Right renal cortex interstitium (tissue), 3 donors: Measurements from ENCODE around the gene VSIR. TPM values are rescaled to one million over a fixed set of nuclear protein-coding genes. Genes with fewer than 3 reads are reported as not detected.

Experiments
- DNase-seq, 3 donors: peaks; one replicate each; pipeline ENCODE4 v3.0.0-alpha.2; 2013; ENCODE audit warnings: low read depth in 3 of 3, low spot score in 2 of 3
- polyA plus RNA-seq, 3 donors: library from polyadenylated mRNA; unstranded; fragments of 120-200 nt; gene quantifications; one replicate each; pipeline ENCODE4 v1.2.1, GENCODE V29; 2013; ENCODE audit not compliant: insufficient read length in 3 of 3

VSIR gene
- polyA plus RNA-seq, 3 donors = 6.7 to 9.7 (median 7.8) TPM

- DNase-seq = no peak
Observed at GRCh38 chr10:71766717-71767419, 6.5 kb downstream of the VSIR start.

- no peak for DNase-seq
Observed at GRCh38 chr10:71765906-71766716, 7.2 kb downstream of the VSIR start.

DNA sequence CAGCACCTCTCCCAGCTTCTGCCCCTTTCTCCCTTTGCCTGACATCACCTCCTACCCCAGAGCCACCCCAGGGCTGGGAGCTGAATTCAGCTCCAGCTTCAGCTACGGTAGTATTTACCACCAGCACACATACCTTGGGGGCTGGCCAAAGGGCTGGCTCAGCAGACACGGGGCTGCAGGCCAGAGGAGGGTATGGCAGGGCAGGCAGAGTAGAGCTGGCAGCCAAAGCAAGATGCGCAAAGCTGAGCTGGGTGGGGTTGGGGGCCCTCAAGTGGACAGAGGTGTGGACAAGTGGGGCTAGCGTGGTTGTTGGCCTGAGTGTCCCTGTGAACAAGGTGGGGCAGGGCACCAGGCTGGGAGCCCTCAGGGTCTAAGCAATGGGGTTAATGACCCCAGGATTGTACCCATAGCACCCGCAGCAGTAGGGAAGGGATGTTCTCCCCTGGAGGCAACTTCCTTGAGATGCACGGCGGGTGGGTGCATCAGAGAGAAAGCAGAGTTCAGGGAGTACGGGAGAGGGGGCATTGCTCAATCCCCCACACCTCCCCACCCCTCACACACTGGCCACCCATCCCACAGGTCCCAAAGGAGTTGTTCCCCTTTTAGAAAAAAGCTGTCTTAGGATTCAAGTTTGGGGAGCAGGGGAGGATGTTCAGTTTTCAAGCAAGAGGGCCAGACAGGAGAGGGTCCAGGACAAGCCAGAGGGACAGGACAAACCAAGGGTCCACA lies 8.0 kb downstream of the VSIR start:
- DNase-seq = no peak

DNA sequence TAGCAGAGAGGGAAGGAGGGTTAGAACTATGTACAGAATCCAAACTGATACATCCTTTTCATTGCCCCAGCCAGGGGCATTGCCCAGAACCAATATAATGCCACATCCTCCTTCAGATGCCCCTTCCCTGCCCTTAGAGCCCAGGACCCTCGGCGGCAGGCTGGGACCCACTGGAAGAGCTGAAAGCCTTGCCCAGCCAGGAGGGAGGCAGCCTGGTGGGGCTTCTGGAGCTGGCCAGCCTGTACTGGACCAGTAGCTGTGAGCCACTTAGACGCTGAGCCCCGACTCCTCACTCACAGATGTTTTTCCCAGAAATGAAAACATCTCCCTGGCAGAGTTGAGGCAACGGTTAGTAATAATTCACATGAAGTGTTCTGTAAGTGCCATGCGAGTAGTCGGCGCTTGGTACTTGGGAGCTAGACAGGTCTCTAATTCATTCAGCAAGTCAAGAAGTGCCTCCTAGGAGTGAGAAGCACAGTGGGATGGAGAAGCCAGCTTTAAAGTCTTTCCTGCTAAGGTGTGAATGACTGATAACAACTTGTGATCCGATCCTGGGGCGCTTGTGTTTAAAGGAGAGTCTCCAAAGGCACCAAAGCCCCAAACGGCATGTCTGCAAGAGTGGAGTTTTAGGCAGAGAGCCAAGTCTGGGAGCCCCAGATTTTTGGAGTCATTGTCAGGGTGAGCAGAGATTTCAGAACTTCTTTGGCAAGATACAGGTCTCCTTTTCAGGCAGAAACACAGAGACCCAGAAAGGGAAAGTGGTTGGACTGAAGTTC lies 9.8 kb downstream of the VSIR start:
- no peak for DNase-seq

GRCh38 chr10:71762324-71762723 lies 11.0 kb downstream of the VSIR start:
- no peak for DNase-seq

DNA sequence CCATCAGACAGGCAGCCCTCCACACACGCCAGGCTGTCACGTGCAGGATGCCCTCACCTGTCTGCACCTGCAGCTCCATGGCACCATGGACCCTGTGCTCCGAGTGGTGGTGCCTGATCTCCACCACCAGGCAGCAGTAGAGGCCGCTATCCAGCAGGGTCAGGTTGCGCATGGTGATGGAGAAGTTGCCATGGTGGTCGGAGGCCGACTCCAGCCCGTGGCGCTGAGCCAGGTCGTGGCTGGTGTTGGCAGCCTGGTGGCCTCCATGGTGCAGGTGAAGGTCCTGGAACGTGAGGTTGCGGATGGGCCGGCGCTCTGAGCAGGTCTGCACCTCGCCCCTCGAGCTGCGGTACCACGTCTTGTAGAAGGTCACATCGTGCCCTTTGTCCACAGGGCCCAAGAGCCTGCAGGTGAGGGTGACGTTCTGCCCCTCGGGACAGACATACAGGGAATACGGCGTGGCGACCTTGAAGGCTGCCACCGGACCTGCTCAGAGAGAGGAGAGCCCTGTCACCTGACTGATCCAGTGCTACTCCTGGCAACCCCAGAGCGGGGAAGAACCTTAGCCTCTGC lies 11.7 kb downstream of the VSIR start:
- no peak for DNase-seq

- DNase-seq = no peak
Observed at GRCh38 chr10:71761105-71761511, 12.2 kb downstream of the VSIR start.

GRCh38 chr10:71757399-71757922 lies 15.9 kb downstream of the VSIR start:
- DNase-seq = no peak

- peak in 1 of 3 donors; percentile 43 for DNase-seq
Observed at GRCh38 chr10:71756311-71757191, 16.8 kb downstream of the VSIR start.

DNA sequence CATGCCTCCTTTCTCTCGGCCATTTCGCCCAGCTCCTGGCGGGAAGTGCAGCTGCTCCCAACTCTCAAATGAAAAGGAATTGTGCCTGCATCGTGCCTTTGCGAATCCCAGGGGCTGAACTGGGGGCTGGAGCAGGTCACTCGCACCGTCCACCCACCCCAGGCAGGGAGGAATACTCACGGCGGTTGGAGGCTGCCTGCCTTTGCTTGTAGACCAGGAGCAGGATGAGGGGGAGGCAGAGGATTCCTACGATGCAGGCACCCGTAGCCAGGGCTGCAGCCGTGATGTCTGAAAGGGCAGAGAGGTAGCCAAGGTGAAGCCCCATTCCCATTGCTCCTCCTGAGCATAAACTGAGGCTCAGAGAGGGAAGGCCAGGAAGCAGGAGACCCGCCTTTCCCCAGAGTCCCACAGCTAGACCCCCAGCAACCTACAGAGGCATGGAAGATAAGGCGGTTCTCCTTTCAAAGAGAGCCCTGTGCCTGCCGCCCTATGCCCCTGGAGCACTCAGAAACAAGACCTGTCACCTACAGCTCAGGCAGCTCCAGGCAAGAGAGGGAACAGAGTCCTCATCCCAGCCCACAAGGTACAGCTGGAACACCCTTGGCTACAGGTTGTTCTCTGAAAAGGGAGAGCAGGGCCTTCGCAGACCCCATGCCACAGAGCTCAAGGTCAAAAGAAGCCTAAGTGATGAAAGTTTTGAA lies 18.0 kb downstream of the VSIR start:
- DNase-seq = no peak

DNA sequence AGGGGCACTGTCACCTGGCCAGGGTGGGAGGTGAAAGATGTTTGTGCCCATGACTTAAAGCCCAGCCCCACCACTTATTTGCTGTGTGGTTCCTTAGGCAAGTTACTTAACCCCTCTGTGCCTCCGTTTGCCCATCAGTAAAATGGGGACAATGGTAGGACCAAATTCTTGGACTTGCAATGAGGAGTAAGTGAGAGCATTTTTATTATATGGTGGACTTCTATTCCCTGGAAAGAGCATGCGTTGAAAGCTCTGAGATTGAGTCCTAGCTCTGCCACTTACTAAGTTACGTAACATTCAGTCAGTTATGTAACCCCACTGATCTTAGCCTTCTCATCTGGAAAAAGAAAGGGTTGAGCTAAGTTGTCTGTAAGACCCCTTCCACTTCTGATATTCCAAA lies 18.8 kb downstream of the VSIR start:
- DNase-seq = no peak

GRCh38 chr10:71753960-71754505 lies 19.3 kb downstream of the VSIR start:
- DNase-seq = no peak

DNA sequence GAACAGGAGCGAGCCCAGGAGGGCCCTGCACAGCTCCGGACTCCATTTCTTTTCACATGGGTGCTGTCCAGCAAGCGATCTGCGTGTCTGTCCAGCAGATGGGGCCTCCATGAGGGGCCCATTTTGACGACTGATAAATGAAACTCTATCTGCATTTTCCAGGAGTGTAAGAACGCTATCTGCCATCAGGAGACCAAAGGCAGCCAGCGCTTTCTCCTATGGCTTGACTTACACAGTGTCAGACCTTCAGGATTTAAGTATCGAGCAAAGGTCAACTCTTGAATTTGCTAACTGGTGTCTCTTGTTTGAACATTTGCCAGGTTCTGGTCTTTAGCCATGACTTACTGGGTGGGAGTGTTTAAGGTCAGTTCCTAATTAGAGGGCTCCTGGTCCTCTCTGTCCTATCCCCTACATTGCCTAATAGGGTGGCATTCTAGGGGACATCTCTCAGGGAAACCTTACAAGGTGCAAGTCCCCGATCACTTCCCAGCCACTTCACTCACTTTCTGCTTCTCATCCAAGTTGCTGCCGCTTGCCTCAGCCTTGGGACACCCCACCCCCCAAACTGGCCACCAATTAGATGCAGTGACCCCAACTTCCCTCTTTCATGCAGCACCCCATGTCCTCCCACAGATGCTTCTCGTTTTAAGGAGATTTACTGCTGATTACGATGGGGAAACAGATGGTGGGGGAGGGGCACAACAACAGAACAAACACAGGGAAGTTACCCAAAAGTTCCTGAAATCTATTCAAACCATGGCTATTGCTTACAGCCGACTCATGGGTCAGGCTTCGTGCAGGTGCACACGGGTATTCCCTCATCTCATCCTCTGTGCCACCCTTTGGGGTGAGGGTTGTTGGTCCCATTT lies 20.0 kb downstream of the VSIR start:
- no peak for DNase-seq

DNA sequence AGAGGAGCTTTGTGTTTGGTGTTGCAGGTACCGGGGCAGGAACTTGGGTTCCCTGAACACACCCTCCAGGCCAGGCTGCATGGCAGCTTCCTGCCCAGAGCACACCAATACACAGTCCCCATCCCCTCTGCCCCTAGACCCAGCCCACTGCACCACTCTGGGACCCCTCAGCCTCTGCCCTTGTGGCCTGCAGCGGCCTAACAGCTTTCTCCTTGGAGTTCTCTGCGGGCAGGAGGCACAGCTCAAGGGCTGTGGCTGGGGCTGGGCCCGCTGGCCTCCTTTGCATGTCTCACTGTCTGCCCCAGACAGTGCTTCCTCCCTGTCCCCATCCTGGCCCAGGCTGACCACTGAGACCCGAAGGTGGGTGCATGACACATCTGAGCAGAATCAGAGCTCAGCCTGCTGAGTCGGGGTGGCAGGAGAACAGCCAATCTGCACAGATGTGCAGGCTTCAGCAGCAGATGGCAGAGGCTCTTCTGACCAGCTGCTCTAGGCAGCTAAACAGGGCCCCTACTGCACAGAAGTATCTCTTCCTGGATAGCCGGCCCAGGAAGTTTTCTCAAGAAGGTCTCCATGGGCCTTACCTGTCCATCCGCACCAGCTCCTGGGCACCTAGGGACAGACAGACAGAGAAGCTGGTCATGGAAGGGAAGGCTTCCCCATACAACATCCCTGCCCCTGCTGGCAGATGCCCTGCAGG lies 20.8 kb downstream of the VSIR start:
- DNase-seq = no peak

DNA sequence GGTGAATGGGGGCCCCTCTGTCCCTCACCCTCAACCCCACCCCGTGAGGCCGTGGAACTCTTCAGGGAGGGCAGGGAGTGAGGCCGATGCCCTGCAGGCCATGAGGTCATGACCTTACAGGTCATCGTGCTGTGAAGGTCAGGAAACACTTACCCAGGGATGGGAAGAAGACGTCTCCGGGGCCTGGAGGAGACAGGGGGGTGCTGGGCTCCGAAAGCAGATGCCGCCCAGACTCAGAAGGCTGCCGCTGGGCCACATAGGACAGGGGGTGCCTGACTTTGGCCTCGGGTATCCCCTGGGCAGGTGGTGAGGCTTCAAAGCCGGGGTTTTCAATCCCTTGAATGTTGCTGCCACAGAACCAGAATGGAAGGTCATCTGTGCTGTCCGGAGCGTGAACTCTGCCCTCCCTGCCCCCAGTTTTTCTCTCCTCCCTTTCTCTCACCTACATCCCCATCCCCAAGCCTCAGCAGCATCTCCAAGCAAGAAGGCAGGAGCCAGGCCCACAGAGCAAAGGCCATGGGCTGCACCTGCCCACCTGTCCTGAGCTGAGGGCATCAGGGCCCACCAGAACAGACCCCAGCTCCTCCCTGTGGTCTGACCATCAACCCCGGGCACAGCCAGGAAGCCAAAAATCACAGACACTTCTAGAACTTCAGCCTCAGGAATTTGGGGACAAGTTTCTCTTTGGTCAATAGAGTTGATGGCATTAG lies 21.6 kb downstream of the VSIR start:
- DNase-seq = no peak

DNA sequence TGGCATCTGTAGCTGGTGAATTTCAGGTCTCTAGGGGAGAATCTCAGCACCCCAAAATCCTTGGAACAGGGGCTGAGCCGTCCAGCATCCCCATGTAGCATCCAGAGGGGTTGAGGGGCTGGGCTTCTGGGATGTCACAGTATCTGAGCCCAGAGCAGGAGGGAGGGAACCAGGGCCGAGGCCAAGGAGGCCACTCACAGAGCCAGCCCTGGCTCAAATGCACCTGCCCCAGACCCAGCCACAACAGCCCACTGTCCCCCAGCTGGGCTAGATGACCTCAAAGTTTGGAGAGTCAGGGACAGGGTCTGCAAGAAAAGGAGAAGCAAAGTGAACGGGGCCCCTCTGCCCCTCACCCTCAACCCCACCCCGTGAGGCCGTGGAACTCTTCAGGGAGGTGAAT lies 22.3 kb downstream of the VSIR start:
- DNase-seq = no peak
